HS-27A (cell line): ENCODE results near the gene PPP1R10.

Experiments
- DNase-seq: peaks from one replicate; pipeline ENCODE4 v3.0.0-alpha.2; 2012; ENCODE audit warnings: low read depth, missing footprints

PPP1R10 gene

DNA sequence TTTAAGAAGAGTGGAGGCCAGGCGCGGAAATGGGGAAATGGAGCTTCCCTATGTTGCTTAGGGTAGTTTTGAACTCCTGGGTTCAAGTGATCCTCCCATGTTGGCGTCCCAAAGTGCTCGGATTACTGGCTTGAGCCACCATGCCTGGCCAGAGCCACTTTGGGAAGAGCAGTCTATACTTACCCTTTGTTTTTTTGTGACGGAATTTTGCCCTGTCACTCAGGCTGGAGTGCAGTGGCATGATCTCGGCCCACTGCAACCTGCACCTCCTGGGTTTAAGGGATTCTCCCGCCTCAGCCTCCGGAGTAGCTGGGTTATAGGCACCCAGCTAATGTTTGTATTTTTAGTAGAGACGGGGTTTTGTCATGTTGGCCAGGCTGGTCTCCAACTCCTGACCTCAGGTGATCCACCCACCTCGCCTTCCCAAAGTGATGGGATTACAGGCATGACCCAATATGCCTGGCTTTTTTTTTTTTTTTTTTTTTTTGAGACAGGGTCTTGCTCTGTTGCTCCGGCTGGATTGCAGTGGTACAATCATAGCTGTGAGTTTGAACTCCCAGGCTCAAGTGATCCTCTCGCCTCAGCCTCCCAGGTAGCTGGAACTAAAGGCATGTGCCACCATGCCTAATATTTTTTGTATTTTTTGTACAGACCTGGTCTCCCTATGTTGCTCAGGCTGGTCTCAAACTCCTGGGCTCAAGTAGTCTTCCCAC lies 18.0 kb downstream of the PPP1R10 start:
- DNase-seq: no peak

DNA sequence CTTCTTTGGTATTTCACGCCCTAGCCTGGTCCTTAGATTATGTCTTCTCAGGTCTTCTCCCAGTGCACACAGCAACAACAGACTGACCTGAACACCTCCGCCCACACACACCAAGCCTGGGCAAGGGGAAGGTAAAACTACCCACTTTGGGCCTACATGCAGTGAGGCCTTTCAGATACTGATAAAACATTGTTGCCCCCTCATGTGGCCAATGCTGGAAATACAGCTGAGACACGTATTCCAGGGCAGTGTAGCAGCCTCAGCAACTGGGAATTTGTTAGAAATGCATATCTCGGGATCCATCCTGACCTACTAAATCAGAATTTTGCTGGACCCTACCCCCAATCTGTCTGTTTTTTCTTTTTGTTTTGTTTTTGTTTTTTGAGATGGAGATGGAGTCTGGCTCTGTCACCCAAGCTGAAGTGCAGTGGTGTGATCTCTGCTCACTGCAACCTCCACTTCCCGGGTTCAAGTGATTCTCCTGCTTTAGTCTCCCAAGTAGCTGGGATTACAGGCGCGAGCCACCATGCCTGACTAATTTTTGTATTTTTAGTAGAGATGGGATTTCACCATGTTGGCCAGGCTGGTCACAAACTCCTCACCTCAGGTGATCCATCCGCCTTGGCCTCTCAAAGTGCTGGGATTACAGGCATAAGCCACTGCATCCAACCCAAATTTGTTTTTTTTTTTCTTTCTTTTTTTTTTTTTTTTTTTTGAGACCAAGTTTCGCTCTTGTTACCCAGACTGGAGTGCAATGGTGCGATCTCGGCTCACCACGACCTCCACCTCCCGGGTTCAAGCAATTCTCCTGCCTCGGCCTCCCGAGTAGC lies 19.5 kb downstream of the PPP1R10 start:
- DNase-seq: peak; percentile 71

DNA sequence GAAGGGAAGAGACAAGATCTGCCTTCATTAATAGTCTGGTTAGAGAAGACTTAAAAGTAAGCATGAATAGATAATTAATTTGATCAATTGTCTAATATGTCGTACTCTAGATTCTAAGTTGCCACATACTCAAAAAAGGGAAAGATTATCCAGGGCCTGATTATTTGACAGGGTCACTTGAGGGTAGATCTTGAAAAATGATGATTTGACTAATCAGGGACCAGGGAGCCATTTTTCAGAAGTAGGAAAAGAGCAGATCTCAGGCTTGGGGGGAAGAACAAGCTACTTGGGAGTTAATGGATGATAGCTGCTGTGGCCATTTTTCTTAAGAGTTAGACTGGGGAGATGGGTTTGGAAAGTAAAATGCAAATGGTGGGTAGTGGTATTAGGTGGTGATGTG lies 24.8 kb downstream of the PPP1R10 start:
- no peak for DNase-seq

DNA sequence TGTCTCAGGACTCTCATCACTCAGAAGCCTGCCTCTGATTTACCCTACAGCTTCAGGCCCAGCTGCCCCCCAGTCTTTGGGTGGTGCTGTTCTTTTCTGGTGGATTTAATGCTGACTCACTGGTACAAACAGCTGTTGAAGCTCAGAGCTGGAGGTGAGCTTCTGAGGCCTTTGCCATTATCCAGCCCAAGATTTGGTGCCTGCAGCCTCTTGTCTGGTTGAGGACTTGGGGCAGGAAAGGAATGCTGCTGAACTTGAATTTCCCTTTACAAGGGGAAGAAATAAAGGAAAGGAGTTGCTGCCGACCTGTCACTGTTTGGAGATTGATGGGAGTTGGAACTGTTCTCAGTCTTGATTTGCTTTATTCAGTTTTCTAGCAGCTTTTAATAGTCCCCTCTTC lies 26.0 kb downstream of the PPP1R10 start:
- DNase-seq: no peak

DNA sequence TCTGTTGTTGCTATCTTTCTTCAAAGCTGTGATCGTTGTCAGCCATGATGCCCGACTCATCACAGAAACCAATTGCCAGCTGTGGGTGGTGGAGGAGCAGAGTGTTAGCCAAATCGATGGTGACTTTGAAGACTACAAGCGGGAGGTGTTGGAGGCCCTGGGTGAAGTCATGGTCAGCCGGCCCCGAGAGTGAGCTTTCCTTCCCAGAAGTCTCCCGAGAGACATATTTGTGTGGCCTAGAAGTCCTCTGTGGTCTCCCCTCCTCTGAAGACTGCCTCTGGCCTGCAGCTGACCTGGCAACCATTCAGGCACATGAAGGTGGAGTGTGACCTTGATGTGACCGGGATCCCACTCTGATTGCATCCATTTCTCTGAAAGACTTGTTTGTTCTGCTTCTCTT lies 26.5 kb downstream of the PPP1R10 start:
- DNase-seq: no peak

DNA sequence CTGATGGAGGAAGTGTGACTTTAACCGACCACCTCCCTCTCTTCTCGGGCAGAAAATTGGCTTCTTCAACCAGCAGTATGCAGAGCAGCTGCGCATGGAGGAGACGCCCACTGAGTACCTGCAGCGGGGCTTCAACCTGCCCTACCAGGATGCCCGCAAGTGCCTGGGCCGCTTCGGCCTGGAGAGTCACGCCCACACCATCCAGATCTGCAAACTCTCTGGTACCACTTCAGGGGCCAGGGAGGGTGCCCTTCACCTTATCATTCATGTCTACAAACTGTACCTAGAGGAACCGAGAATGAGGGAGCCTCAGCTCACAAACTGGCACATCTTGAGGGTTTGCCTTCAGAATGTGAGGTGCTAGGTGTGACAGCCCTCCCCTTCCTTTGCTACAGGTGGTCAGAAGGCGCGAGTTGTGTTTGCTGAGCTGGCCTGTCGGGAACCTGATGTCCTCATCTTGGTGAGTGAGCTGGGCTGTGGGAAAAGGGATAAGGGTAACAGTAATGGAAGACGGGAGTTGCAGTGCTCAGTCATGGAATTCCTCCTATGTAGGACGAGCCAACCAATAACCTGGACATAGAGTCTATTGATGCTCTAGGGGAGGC lies 27.2 kb downstream of the PPP1R10 start:
- no peak for DNase-seq

DNA sequence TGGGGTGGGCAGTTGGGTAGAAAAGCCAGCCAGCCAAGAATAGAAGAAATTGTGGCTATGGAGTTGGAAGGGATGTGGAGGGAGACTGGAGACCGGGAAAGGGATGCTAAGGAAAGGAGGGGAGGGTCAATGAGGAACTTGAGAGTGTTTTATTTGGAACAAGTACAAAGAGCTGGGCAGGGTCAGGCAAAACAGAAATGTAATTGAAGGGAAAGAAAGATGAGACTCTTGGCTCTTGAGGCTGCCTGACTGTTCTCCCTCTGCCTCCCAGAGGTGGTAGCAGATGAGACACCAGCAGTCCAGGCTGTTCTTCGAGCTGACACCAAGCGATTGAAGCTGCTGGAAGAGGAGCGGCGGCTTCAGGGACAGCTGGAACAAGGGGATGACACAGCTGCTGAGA lies 33.1 kb downstream of the PPP1R10 start:
- no peak for DNase-seq

DNA sequence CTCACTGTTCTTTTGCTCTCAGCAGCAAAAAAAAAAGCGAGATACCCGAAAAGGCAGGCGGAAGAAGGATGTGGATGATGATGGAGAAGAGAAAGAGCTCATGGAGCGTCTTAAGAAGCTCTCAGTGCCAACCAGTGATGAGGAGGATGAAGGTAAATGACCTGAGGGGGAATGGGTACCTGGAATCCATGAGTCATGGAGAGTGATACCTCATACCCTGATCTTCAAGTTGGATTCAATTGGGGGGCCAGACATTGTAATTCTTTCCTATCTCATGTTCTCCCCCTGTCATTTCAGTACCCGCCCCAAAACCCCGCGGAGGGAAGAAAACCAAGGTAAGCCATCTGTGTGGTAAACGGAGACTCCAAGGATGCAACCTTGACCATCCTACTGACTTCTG lies 39.0 kb downstream of the PPP1R10 start:
- DNase-seq: no peak

DNA sequence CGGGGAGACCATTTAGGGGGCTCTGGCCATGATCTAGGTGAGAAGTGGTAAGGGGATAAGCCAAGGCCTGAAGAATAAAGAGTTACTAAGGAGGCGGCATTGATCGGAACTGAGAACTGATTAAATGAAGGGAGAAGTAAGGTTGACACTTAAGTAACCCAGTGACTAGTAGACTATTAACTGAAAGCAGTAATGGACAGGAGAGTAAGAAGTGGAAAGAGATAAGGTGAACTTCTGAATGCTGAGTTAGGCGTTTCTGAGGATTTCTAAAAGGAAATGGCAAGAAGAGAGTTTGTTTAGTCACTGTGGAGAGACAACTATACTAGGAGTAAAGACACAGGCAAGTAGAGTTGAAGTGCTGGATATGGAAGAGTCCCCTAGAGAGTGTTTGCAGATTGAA lies 43.9 kb downstream of the PPP1R10 start:
- no peak for DNase-seq

DNA sequence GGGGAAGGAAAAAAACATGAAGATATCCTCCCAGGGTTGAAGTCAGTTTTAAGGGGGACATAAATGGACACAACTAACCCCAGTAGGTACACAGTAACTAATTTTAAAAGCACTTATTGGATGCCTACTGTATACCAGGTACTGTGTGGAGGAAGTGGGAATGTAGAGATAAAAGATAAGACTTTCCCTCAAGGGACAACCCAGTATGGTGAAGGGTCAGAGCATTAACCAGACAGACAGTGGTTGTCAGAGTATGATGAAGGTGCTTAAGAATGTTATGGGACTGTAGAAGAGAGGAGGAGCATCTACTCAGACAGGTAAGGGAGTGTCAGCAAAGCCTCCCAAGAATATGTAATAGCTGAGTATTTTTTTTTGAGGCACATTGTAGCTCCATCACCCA lies 44.9 kb downstream of the PPP1R10 start:
- DNase-seq: no peak

DNA sequence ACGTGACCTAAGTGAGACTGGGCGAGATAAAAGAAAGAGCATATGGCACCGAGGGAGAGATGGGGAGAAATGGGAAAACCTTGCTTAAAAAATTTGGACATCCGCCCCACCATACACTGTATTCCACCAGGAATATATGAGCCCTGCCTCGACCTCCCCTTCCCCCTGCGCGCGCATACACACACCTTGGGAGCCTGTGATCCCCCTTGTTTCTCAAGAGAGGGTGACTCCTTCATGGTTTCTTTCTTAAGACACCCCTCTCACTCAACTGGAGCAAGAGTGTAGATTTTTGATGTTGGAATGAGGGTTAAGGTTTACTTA lies 45.3 kb downstream of the PPP1R10 start:
- no peak for DNase-seq

DNA sequence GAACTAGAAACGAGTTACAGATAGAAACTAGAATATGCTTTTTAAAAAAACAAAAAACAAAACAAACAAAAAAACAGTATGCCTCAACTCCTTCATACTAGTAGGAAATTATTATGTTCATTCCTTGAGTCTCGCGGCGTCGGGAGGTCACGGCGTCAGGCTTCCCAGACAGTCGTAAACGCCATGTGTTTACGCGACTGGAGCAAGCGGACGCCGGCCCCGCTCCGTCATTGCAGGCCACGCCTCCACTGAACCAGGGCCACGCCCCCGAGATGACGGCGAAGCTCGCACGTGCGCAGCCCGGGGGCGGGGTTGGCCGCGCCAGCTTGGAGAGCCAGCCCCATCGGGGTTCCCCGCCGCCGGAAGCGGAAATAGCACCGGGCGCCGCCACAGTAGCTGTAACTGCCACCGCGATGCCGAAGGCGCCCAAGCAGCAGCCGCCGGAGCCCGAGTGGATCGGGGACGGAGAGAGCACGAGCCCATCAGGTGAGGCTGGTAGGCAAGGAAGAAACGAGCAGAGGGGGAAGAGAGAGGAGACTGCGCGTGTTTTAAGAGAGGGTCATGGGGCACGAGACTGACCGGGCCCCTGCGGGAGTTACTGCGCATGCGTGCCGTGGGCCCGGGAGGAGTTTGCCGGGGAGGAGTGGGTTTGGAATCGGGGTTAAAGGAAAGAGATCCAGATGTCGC lies 45.8 kb downstream of the PPP1R10 start, which contains the start of gene ABCF1:
ABCF1 (plus strand) TSS at position 368 of the 687 bp plus-strand sequence; CDS start at position 414, 46 bp downstream.
- peak; percentile 94 for DNase-seq

DNA sequence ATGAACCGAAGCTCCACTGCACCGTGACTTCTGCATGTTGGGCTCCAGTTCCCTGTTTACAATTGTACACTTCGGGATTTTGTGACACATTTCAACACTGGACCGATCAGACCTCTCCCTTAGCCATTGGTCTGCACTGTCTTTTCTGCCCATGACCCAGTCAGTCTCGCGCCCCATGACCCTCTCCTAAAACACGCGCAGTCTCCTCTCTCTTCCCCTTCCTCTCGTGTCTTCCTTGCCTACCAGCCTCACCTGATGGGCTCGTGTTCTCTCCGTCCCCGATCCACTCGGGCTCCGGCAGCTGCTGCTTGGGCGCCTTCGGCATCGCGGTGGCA lies 46.3 kb downstream of the PPP1R10 start:
- DNase-seq: no peak

DNA sequence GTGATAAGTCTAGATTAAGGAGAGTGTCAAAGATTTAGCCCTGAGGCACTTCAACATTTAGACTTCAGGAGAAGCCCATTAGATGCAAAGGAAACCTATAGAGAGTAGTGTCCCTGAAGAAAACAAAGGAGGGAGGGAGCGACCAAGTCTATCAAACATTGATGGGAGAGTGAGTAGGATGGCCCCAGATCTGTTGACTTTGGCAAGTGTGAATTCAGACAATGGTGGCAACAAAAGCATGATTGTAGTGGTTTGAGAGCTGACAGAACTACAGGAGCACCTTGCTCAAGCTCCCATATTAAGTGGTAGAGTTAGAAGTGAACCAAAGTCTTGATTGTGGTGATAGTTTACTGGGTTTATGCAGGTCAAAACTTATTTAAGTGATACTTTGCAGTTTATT lies 46.8 kb downstream of the PPP1R10 start:
- DNase-seq: no peak

DNA sequence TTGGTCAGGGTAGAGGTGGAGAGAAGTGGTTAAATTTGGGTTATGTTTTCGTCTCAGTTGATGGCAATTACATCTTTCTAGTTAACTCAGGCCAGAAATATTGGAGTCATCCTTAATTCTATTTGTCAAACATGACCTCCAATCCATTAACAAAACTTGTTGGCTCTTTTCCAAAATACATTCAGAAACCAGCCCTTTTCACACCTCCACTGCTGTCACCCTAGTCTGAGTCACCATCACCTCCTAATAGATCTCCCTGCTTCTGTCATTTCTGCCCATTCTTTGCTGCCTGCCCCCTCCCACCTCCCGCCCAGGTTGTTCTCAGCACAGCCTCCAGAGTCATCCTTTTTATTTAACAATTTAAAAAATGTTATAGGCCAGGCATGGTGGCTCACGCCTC lies 48.8 kb downstream of the PPP1R10 start:
- DNase-seq: no peak

DNA sequence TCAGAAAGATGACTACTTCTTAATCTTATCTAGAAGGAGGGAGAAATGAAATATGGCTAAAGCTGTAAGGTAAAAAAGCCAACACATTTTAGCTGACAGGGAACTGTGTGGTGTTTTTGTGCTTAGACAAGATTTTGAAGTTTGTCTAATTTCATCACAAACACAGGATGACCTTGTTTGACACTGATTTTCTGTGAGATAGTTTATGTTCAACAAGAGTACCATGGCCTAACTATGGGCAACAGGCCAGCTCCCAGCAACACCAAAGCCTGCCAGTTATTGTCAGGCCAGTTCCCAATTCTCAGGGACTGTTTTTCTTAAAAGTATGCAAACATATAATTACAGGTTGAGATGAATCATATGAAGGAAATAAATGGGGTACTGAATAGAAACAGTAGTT lies 51.3 kb downstream of the PPP1R10 start:
- no peak for DNase-seq

DNA sequence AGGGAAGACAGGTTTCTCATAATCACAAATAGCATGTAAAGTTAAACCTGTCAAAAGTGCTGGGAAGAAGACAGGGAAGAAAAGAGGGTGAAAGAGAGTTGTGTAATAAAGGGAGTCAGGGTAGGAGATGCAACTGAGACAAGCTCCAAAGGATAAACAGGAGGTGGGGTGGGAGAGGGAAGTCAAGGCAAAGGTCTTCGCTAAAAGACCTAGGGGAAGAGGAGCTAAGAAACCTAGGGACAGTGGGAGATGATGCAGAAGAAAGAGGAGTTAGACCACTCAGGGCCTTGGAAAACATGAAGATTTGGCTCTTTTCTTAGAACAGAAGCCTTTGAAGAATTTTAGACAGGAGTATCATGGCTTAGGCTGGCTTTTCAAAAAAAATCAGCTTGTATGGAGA lies 52.9 kb downstream of the PPP1R10 start:
- no peak for DNase-seq

DNA sequence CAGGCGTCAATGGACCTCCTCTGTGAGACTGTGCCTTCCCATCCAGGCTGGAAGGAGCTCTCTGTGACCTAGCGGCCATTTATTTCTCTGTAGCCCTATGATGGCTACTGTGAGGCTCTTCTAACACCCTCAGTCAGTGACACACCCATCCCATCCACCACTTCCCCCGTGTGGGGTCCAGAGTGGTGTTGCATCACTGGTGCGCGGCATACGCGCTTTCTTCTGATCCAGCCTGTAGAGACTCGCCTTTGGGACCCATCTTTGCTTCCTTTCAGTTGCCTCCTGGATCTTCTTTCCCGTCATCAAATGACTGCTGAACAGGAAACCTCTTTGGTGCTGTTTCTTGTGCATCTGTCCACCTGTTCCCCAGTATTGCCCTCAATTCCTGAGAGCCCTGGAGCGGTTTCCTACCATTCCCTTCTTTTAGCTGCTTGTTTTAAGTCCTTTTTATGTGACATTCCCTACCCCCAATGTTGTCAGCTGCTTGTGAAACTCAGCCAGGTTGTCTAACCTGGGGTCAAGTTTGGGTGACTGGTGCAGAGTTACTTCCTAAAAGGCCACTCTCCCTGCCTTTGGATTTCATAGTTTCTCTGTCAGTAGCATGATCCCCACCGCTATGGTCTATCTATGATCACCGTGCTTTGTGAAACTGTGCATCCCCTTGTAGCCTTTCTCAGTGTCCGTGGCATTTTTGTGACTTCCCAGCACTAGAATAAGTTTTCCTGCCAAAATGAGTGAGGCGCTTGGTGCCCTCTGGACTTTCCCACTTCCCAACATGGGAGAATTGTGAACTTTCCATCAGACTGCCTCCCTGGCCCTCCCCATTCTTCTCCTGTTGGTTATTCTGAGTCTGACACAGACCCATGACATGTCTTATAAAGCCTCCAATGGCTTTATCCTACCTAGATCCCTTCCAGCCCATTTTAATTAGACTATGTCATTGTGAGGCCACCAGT lies 54.3 kb downstream of the PPP1R10 start:
- DNase-seq: no peak

DNA sequence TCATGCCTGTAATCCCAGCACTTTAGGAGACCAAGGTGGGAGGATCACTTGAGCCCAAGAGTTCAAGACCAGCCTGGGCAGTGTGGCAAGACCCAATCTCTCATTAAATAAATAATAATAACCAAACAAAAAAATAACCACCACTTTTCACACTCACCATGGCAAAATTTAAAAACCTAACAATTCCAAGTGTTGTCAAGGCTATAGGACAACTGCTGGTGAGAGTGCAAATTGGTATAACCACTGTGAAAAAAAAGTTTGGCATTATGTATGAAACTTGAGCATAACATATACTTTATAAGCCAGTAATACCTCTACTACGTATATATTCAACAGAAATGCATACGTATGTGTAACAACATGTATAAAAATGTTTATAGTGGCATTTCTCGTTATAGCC lies 56.1 kb downstream of the PPP1R10 start:
- DNase-seq: no peak

DNA sequence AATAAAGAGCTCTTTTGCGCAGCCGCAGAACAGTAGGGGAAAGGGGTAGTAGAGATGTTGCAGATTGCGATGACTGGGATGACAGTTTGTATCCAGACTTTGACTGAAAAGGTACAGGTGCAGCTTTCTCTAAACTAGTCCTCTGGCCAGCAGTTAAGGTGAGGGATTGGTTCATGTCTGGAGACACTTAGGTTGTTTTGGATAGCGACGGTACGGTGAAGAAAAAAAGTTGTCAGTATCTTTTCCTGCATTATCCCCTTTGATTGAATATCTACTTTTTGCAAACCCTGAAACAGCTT lies 59.4 kb downstream of the PPP1R10 start:
- DNase-seq: no peak

DNA sequence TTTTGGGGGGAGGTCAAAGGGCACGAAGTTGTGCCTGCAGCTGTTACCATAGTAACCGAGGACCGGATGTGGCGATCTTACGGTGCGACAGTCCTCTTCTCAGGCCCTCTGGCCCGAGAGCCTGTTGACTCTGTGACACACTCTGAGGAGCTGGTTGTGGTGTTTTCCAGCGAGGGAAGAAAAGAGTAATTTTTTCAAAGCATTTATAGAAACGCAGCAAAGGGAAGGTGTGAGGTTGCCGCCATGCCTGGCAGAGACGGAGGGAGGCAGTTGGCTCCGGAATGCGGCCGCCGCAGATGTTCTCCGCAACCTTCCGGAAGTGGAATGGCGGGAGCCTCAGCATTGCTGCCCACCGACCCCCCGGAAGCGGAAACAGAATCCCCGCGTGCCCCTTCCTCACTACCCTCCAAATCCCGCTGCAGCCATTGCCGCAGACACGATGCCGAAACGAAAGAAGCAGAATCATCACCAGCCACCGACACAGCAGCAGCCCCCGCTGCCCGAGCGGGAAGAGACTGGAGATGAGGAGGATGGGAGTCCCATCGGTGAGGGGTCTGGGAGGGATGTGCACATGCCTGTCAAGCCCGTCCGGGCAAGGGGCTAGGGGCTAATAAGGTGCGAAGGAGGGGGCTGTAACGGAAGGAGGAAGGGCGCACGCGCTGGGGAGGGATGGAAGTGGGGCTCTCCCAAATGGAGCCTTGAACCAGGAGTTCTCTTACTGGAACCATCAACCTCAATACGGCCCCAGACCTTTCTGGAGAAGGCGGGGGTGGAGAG lies 59.9 kb downstream of the PPP1R10 start, which contains the start of gene PRR3:
PRR3 (plus strand) TSS at position 390 of the 777 bp plus-strand sequence; CDS start at position 440, 50 bp downstream.
- DNase-seq: peak; percentile 91
